GM18909 (cell line): ENCODE data around the gene FABP6.
"Not testable (repeated sequence)": the region's sequence is repeated elsewhere in the genome, so short reads cannot be mapped to it uniquely, and the experiment has no call there.

Experiments
- ATAC-seq: cut with Tn5 transposase; IDR thresholded peaks from one replicate; pipeline ENCODE4 v1.9.1; 2021; ENCODE audit warnings: mild to moderate bottlenecking; ENCODE audit not compliant: unreplicated experiment, poor library complexity

Gene FABP6

DNA sequence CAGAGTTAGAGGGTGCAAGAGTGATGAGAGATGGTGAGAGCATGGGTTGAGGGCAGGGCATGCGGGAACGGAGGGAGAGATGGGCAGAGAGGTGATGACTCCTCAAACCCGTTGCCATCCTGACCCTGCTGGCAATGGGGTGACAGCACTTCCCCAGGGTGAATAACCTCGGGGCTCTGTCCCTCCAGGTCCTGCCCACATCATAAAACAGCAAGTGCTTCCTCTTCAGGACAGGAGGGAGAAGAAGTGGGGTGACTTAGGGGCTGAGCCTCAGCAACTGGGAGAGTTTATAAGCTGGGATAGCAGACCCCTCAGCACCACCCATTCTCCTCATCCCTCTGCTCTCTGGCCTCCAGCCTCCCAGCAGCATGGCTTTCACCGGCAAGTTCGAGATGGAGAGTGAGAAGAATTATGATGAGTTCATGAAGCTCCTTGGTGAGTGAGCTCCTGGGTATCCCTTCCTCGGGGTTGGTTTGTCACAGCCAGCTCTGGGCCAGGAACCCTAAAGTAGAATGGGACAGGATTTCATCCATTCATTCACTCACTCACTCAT is at the start of gene FABP6:
Gene FABP6 (plus strand): TSS at position 317 of the 553 bp plus-strand sequence. CDS start 52 bp downstream, at position 369.
- no peak for ATAC-seq

GRCh38 chr5:160180931-160181330 is 48.4 kb upstream of the FABP6 start:
- no peak for ATAC-seq

- ATAC-seq: no peak
Measured at GRCh38 chr5:160181965-160182622, 47.2 kb upstream of the FABP6 start.

GRCh38 chr5:160183075-160183474 is 46.2 kb upstream of the FABP6 start:
- no peak for ATAC-seq

DNA sequence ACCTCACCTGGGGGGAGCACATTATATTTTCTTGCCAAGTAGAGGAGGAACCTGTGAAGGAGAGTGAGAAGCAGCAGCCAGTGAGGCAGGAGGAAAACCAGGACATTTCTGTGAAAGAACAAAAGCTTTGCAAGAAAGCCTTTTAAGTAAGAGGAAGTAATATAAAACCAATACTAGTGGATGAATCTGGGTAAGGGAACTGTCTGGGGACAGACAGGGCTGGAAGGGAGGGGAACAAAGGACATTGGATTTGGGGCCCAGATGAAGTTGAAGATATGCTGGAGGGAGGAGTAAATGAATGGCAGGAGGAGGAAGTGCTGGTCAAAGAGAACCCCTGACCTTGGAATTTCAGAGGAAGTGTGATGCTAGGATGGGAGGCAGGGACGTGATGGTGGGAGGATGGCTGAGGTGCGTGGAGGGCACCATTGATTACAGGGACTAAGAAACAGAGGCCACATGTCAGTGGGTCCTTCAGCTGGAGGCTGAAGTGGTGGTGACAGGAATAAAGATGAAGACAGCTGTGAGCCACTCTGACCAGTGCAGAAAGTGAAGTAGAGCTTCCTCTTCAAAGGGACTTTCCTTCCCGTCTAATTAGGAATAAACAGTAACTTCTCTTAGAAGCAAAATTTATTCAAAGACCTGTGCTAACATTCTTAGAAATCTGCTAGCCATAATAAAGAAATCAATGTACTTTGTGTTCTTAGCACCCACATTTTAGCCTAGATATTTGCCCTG is 43.5 kb upstream of the FABP6 start:
- no peak for ATAC-seq

GRCh38 chr5:160186480-160186879 is 42.8 kb upstream of the FABP6 start:
- no peak for ATAC-seq

GRCh38 chr5:160187091-160187490 is 42.2 kb upstream of the FABP6 start:
- ATAC-seq: no peak

DNA sequence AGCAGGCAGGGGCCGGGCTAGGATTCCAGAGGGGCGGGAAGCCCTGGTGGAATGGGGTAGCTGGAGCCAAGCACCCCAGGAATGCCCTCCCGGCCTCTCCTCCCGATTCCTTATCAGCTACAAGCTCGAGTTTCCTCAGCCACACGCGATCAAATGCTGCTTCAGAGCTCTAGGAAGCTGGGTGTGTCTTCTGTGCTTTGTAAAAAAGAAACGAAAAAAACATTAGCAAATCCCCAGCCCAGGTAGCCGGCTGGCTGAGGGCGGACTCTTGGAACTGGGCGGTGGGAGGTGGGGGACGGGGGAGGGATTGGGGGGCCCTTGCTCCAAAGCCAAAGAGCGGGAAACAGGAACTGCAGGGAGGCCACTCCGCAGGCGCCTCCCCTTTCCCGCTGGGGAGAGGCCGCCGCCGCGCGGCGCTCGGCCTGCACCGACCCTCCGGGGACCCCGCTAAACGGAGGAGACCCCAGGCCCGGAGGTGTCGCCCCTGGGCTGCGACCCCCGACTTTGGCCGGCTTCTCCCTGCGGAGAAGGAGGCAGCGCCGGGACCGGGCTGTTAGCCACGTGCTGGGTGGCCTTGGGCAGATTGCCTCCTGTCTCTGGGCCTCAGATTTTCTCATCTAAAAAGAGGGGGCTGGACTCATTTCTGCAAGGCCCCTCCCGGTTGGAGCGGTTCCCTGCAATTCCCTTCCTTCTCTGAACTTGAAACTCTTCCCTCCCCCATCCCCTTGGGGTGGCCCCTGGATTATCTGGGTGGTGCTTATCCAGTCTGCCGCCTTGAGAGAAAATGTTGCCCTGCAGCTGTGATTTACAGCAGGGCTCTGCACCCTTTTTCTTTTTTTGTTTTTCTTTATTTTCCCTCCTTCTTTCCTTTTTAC is 40.9 kb upstream of the FABP6 start:
- no peak for ATAC-seq

DNA sequence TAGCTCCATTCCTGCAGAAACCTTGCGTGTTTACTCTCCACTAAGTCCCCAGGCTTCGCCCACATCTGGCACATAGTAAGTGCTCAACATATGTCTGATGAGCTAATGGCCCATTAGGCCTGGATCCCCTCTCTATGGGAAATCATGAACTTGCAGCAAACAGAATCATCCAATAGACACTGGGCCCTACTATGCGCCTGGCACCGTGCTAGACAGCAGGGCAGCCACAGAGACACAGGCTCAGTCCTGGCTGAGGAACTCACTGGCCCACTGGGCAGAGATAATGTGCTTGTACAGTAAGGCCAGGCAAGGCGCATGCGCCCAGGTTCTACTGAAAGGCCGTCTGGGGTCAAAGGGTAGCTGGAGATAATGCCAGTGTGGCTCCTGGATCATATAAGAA is 36.9 kb upstream of the FABP6 start:
- ATAC-seq: no peak

- ATAC-seq: not testable (repeated sequence)
Measured at GRCh38 chr5:160193076-160193475, 36.2 kb upstream of the FABP6 start.

GRCh38 chr5:160193790-160194189 is 35.5 kb upstream of the FABP6 start:
- ATAC-seq: not testable (repeated sequence)

GRCh38 chr5:160197341-160198144 is 31.8 kb upstream of the FABP6 start:
- no peak for ATAC-seq

DNA sequence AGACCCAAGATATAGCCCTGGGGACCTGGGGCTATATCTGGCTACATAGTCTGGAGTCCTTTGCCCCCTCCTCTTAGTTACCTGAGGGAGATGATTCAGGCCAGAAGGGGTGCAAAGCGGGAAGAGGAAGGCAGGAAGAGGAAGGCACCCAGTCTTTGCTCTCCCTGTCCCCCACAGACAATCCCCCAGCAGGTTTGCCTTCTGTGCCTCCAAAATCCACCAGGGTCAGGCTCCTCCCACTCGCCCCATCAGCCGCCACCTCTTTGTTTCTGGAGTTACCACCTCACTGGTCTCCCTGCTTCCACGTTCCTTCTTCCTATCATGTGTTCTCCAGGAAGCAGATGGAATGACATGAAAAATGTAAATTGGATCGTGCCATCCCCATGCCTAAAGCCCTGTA is 31.2 kb upstream of the FABP6 start:
- no peak for ATAC-seq

DNA sequence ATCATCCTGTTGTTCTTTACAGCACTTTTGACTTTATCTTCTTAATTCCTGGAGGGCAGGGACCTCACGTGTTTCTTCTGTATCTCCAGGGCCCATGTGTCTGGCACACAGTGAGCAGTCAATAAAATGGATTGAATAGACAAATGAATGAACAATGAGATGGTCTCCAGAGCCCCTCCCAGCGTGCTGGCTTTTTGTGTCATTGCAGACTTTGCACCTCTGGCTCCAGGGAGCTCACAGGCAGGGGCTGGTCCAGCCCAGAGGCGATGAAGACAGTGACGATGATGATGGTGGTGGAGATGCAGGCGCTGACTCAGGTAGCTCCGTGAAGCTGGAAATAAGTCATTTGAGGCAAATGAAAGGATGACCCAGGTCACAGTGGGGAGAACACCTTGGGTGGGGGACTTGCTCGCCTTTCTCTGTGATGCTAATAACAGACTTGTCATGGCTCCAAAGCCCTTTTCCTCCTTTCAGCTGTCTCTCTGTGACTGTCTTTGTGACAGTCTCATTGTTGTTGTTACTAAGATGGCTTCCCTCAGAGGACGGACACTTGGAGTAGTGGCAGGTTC is 30.4 kb upstream of the FABP6 start:
- ATAC-seq: no peak

DNA sequence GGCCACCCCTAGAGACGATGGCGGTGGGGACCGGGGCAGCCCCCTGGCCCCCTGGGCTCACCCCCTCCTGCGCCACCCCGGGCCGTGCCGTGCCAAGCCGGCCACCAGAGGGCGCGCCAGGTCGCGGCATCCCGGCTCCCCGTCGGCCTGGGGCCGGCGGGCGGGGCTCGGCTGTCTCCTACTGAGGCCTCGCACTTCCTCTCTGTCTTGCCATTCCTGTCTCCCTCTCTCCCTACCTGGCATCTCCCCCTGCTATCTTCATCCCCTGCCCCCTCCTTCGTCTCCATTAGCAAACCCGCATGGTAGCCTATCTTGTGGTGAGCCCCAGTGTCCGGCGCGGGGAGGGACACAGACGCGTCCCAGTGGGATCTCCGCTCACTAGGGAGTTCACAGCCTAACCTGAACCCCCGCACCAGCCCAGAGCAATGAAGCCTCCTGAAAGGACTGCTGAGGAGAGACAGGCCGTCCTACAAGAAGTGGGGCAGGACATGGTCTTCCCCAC is 29.8 kb upstream of the FABP6 start:
- peak; percentile 96 for ATAC-seq

DNA sequence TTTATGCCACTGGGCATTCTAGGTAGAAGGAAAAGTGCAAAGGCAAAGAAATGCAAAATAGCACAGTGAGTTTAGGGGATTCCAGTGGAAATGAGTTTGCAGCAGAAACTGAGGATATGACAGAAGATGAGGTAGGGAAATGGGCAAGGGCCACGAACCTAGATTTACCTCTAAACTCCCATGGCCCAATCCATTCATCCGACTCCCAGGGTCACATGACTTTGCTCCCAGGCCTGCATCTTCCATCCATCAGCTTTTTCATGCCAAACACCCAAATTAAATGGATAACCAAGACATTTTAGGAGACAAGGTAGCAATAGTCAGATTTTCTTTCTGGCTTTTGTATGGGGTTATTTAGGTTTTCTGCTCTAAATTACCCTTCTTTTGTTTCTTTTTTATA is 22.2 kb upstream of the FABP6 start:
- no peak for ATAC-seq

- ATAC-seq: no peak
Measured at GRCh38 chr5:160209917-160210316, 19.4 kb upstream of the FABP6 start.

DNA sequence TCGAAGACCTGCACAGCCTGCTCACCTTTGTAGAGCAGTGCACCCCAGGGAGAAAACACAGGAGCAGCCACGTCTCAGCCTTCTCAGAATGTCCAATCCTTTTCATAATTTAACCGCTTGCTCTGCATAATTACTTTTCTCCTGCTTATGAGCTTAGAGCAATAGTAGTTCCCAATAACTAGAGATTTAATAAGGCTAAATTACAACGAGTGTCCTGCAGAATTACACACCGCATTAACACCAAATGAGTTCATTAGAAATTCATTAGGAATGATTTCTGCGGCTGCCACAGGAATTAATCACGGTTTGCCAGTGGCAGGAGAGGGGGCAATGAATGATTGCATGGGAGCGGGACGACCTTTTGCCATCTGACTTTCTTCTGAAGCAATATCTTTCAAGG is 18.7 kb upstream of the FABP6 start:
- ATAC-seq: no peak

- no peak for ATAC-seq
Measured at GRCh38 chr5:160211352-160211751, 18.0 kb upstream of the FABP6 start.
